ENCODE data around the gene OR2K2.
"Not testable (repeated sequence)": the region's sequence is repeated elsewhere in the genome, so short reads cannot be mapped to it uniquely, and the experiment has no call there.

DNA sequence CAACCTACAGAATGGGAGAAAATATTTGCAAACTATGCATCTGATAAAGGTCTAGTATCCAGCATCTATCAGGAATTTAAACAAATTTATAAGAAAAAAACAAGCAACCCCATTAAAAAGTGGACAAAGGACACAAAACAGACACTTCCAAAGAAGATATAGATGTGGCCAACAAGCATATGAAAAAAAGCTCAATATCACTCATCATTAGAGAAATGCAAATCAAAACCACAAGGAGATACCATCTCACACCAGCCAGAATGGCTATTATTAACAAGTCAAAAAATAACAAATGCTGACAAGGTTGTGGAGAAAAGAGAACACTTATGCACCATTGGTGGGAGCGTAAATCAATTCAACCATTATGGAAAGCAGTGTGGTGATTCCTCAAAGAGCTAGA is 49.2 kb downstream of the OR2K2 start:
- not testable (repeated sequence) for TF ChIP-seq CTCF, POLR2A (IDR thresholded peaks at IDR 0.05)
